Common myeloid progenitor, CD34-positive (primary cell): ENCODE measurements around the gene C17orf114.

ENCODE experiments used
- CTCF ChIA-PET: fragments of 350-600 bp; sonication (Branson Sonifier 250); formaldehyde crosslinking; loops from one replicate; lab custom pipeline; 2021; ENCODE audit warnings: antibody characterized with exemption; lab: Charles Lee
- POLR2A ChIA-PET: fragments of 350-600 bp; sonication (Branson Sonifier 250); formaldehyde crosslinking; loops from one replicate; lab custom pipeline; 2021; ENCODE audit warnings: antibody characterized with exemption; lab: Charles Lee
- DNase-seq, 3 donors: peaks; one replicate each; pipeline versions ENCODE4 v3.0.0 to v3.0.0-alpha.2; 2013
- H3K27ac ChIP-seq, 2 experiments: 1 replicate in 1 of 2; 2 replicates in 1 of 2; pipeline ENCODE4 v1.7.0; 2013; ENCODE audit warnings: inconsistent platforms in 2 of 2, low read length in 2 of 2, mild to moderate bottlenecking in 2 of 2, low read depth in 1 of 2, moderate library complexity in 1 of 2; ENCODE audit not compliant: severe bottlenecking in 2 of 2, insufficient read depth in 1 of 2, poor library complexity in 1 of 2
- H3K27me3 ChIP-seq, 5 experiments: replicated peaks in 2 of 5; 1 replicate in 3 of 5; 2 replicates in 2 of 5; pipeline versions ENCODE4 v1.6.1 to v1.7.0; 2013; ENCODE audit warnings: low read length in 4 of 5, mild to moderate bottlenecking in 2 of 5, moderate library complexity in 2 of 5, inconsistent platforms in 1 of 5; ENCODE audit not compliant: insufficient read depth in 5 of 5, control insufficient read depth in 4 of 5
- H3K36me3 ChIP-seq, 4 experiments: 1 replicate in 2 of 4; 2 replicates in 2 of 4; pipeline versions ENCODE4 v1.6.1 to v1.7.0; 2013; ENCODE audit warnings: low read length in 3 of 4, control low read depth in 1 of 4, mild to moderate bottlenecking in 1 of 4; ENCODE audit not compliant: control insufficient read depth in 4 of 4, insufficient read depth in 4 of 4
- H3K4me1 ChIP-seq, 4 experiments: 1 replicate in 3 of 4; 2 replicates in 1 of 4; pipeline versions ENCODE4 v1.6.1 to v1.7.1; 2013; ENCODE audit warnings: low read length in 3 of 4, mild to moderate bottlenecking in 3 of 4, control low read depth in 1 of 4, inconsistent platforms in 1 of 4, moderate library complexity in 1 of 4; ENCODE audit not compliant: control insufficient read depth in 4 of 4, insufficient read depth in 4 of 4; ENCODE audit errors: control extremely low read depth in 1 of 4
- H3K4me3 ChIP-seq, 7 experiments: 1 replicate in 4 of 7; 2 replicates in 3 of 7; pipeline versions ENCODE4 v1.5.1 to v1.7.0; 2013; ENCODE audit warnings: mild to moderate bottlenecking in 7 of 7, low read length in 6 of 7, moderate library complexity in 6 of 7, inconsistent platforms in 2 of 7, low read depth in 2 of 7, control low read depth in 1 of 7; ENCODE audit not compliant: insufficient read depth in 4 of 7, control insufficient read depth in 1 of 7; ENCODE audit errors: extremely low read depth in 1 of 7
- H3K9me3 ChIP-seq, 5 experiments: 1 replicate in 4 of 5; 2 replicates in 1 of 5; pipeline versions ENCODE4 v1.6.1 to v1.7.1; 2013; ENCODE audit warnings: low read length in 4 of 5, mild to moderate bottlenecking in 2 of 5, inconsistent platforms in 1 of 5, low read depth in 1 of 5, moderate library complexity in 1 of 5; ENCODE audit not compliant: control insufficient read depth in 4 of 5, insufficient read depth in 2 of 5; ENCODE audit errors: control extremely low read depth in 1 of 5
- WGBS: methylation state at CpG from one replicate; pipeline ENCODE4 v1.1.5; 2013; ENCODE audit not compliant: insufficient coverage; 5-methylcytosine and 5-hydroxymethylcytosine counted together

C17orf114 gene

GRCh38 chr17:4827399-4827798 is 25.3 kb upstream of the C17orf114 start:
- WGBS, result 67% methylated on average over 2 of the region's 8 CpGs

GRCh38 chr17:4823373-4824089 is 21.4 kb upstream of the C17orf114 start:
- H3K4me1 ChIP-seq, result no peaks in the 10 kb centered on the region
- ChIA-PET POLR2A (no interaction called here), CTCF (interaction anchor here (1.2 to 1.3 kb wide), 2 partner anchors 17 to 19 kb away, joined by 3 read pairs; no protein-coding TSS in a partner anchor)
- no peak overlapping the region for H3K27ac ChIP-seq
- no peaks in the 10 kb centered on the region for H3K9me3 ChIP-seq
- WGBS, result 90% methylated on average over 6 of the region's 12 CpGs
- no peak for DNase-seq
- no peak overlapping the region for H3K4me3 ChIP-seq
- no peaks in the 10 kb centered on the region for H3K36me3 ChIP-seq
- peaks cover 0 to 2% (median 0%) of the 10 kb centered on the region in 5 experiments for H3K27me3 ChIP-seq

More at GRCh38 chr17:4827399-4827798, 25.3 kb upstream of the C17orf114 start:
- Histone ChIP-seq H3K27me3 (peaks cover 0 to 2% (median 0%) of the 10 kb centered on the region in 5 experiments), H3K4me3 (no peak overlapping the region), H3K36me3 (no peaks in the 10 kb centered on the region), H3K4me1 (no peaks in the 10 kb centered on the region), H3K27ac (no peak overlapping the region), H3K9me3 (no peaks in the 10 kb centered on the region)
- ChIA-PET CTCF (no interaction called here), POLR2A (no interaction called here)
- DNase-seq, result no peak

GRCh38 chr17:4822835-4823234 is 20.7 kb upstream of the C17orf114 start:
- ChIA-PET CTCF (interaction anchor here (1.3 kb wide), 1 partner anchor 18 kb away, joined by 3 read pairs; no protein-coding TSS in a partner anchor), POLR2A (no interaction called here)
- H3K4me3 ChIP-seq, result no peak overlapping the region
- H3K36me3 ChIP-seq, result no peaks in the 10 kb centered on the region
- H3K9me3 ChIP-seq, result no peaks in the 10 kb centered on the region
- 100% methylated on average over 1 of the region's 3 CpGs for WGBS
- DNase-seq, result no peak
- no peaks in the 10 kb centered on the region for H3K4me1 ChIP-seq
- no peak overlapping the region for H3K27ac ChIP-seq
- H3K27me3 ChIP-seq, result peaks cover 0 to 2% (median 0%) of the 10 kb centered on the region in 5 experiments

GRCh38 chr17:4818276-4818675 is 16.1 kb upstream of the C17orf114 start:
- DNase-seq, result no peak
- peaks cover 0 to 2% (median 0%) of the 10 kb centered on the region in 5 experiments for H3K27me3 ChIP-seq
- no peaks in the 10 kb centered on the region for H3K36me3 ChIP-seq
- WGBS, result 92% methylated on average over 8 of the region's 12 CpGs
- H3K9me3 ChIP-seq, result no peaks in the 10 kb centered on the region
- H3K27ac ChIP-seq, result no peak overlapping the region
- H3K4me1 ChIP-seq, result no peaks in the 10 kb centered on the region
- CTCF ChIA-PET, result no interaction called here
- H3K4me3 ChIP-seq, result no peak overlapping the region
- POLR2A ChIA-PET, result no interaction called here

GRCh38 chr17:4816826-4817225 is 14.7 kb upstream of the C17orf114 start:
- H3K4me3 ChIP-seq, result no peak overlapping the region
- no peaks in the 10 kb centered on the region for H3K4me1 ChIP-seq
- CTCF ChIA-PET, result no interaction called here
- H3K36me3 ChIP-seq, result no peaks in the 10 kb centered on the region
- H3K9me3 ChIP-seq, result no peaks in the 10 kb centered on the region
- no peak overlapping the region for H3K27ac ChIP-seq
- DNase-seq, result no peak
- 97% methylated on average over 8 of the region's 13 CpGs for WGBS
- POLR2A ChIA-PET, result no interaction called here
- H3K27me3 ChIP-seq, result peaks cover 0 to 2% (median 0%) of the 10 kb centered on the region in 5 experiments

- Histone ChIP-seq H3K36me3 (no peaks in the 10 kb centered on the region), H3K4me3 (no peak overlapping the region), H3K4me1 (peaks cover 0 to 4% (median 1%) of the 10 kb centered on the region in 4 experiments), H3K27ac (no peak overlapping the region), H3K27me3 (peaks cover 0 to 2% (median 0%) of the 10 kb centered on the region in 5 experiments), H3K9me3 (no peaks in the 10 kb centered on the region)
- POLR2A ChIA-PET, result no interaction called here
- CTCF ChIA-PET, result interaction anchor here (0.8 to 1.0 kb wide), 2 partner anchors 59 to 73 kb away, joined by 3 read pairs; no protein-coding TSS in a partner anchor
- WGBS, result 92% methylated on average over 7 of the region's 7 CpGs
- DNase-seq, result no peak
These were observed 13.0 kb upstream of the C17orf114 start for GRCh38 chr17:4815043-4815675.

- POLR2A ChIA-PET, result no interaction called here
- peaks cover 0 to 5% (median 1%) of the 10 kb centered on the region in 4 experiments for H3K4me1 ChIP-seq
- no peaks in the 10 kb centered on the region for H3K36me3 ChIP-seq
- no peak overlapping the region for H3K27ac ChIP-seq
- no peaks in the 10 kb centered on the region for H3K9me3 ChIP-seq
- 100% methylated on average over 4 of the region's 7 CpGs for WGBS
- no peak overlapping the region for H3K4me3 ChIP-seq
- CTCF ChIA-PET, result no interaction called here
- peaks cover 0 to 8% (median 3%) of the 10 kb centered on the region in 5 experiments for H3K27me3 ChIP-seq
- no peak for DNase-seq
These were observed 10.6 kb upstream of the C17orf114 start for GRCh38 chr17:4812690-4813089.
